WTC11 (cell line): ENCODE measurements around the gene AXL. TPM values are rescaled to one million over a fixed set of nuclear protein-coding genes. Genes with fewer than 3 reads are reported as not detected.

Experiments used
- ATAC-seq: fragments of 200-7000 bp; cut with Tn5 transposase; 2 replicates; pipeline ENCODE4 v1.10.0; 2021; ENCODE audit warnings: mild to moderate bottlenecking, moderate library complexity
- CTCF ChIA-PET: fragments of 300-600 bp; sonication (Branson Sonifier 250); formaldehyde crosslinking; loops from one replicate; lab custom pipeline; 2021; ENCODE audit warnings: antibody characterized with exemption; lab: Charles Lee
- POLR2A ChIA-PET: fragments of 350-600 bp; sonication (Branson Sonifier 250); formaldehyde crosslinking; loops from one replicate; lab custom pipeline; 2021; ENCODE audit warnings: antibody characterized with exemption; lab: Charles Lee
- DNase-seq: peaks from one replicate; pipeline ENCODE4 v3.0.0; 2021; ENCODE audit warnings: low spot score
- H3K27ac Mint-ChIP-seq: 2 replicates; pipeline ENCODE4 v1.8.0; 2021; ENCODE audit warnings: mixed read lengths
- H3K27me3 Mint-ChIP-seq: 2 replicates; pipeline ENCODE4 v1.8.0; 2021; ENCODE audit warnings: low read depth, mild to moderate bottlenecking, moderate library complexity, mixed read lengths
- H3K36me3 Mint-ChIP-seq: 2 replicates; pipeline ENCODE4 v1.8.0; 2021; ENCODE audit warnings: mixed read lengths
- H3K4me1 Mint-ChIP-seq: 2 replicates; pipeline ENCODE4 v1.8.0; 2022; ENCODE audit warnings: mixed read lengths
- H3K4me3 Mint-ChIP-seq: 2 replicates; pipeline ENCODE4 v1.8.0; 2021; ENCODE audit warnings: mild to moderate bottlenecking, moderate library complexity, mixed read lengths
- H3K9me3 Mint-ChIP-seq: 2 replicates; pipeline ENCODE4 v1.8.0; 2021; ENCODE audit warnings: mixed read lengths
- CREM ChIP-seq: sonication (generic); formaldehyde crosslinking; IDR thresholded peaks from 2 replicates; pipeline ENCODE4 v1.8.1; 2022; ENCODE audit warnings: mild to moderate bottlenecking, missing genetic modification reagents, moderate library complexity
- ESRRA ChIP-seq: sonication (generic); formaldehyde crosslinking; IDR thresholded peaks from 2 replicates; pipeline ENCODE4 v1.8.1; 2022; ENCODE audit warnings: mild to moderate bottlenecking, missing genetic modification reagents, borderline replicate concordance
- GRHL2 ChIP-seq: fragments of 250-450 bp; sonication (Bioruptor Pico); IDR thresholded peaks from 2 replicates; pipeline ENCODE4 v1.8.0; 2022; ENCODE audit warnings: mild to moderate bottlenecking, moderate library complexity; ENCODE audit not compliant: insufficient replicate concordance, severe bottlenecking
- HMGXB4 ChIP-seq: sonication (generic); formaldehyde crosslinking; IDR thresholded peaks from 2 replicates; pipeline ENCODE4 v1.8.1; 2023; ENCODE audit warnings: mild to moderate bottlenecking, moderate library complexity, missing genetic modification reagents
- NFE2L1 ChIP-seq: sonication (generic); formaldehyde crosslinking; IDR thresholded peaks from 2 replicates; pipeline ENCODE4 v1.8.1; 2023; ENCODE audit warnings: missing genetic modification reagents
- NR1H2 ChIP-seq: sonication (generic); formaldehyde crosslinking; IDR thresholded peaks from 2 replicates; pipeline ENCODE4 v1.9.0; 2021; ENCODE audit warnings: mild to moderate bottlenecking, moderate library complexity, missing genetic modification reagents
- PRRX2 ChIP-seq: fragments of 250-450 bp; sonication (Bioruptor Pico); IDR thresholded peaks from 2 replicates; pipeline ENCODE4 v1.8.0; 2021; ENCODE audit warnings: mild to moderate bottlenecking
- SMAD3 ChIP-seq: sonication (generic); formaldehyde crosslinking; IDR thresholded peaks from 2 replicates; pipeline ENCODE4 v1.8.0; 2022; ENCODE audit warnings: missing genetic modification reagents, mild to moderate bottlenecking, borderline replicate concordance
- TEAD4 ChIP-seq: sonication (generic); formaldehyde crosslinking; IDR thresholded peaks from 2 replicates; pipeline ENCODE4 v1.8.0; 2022; ENCODE audit warnings: mild to moderate bottlenecking, missing genetic modification reagents
- TP53 ChIP-seq: sonication (generic); formaldehyde crosslinking; IDR thresholded peaks from 2 replicates; pipeline ENCODE4 v1.8.1; 2023; ENCODE audit warnings: mild to moderate bottlenecking, missing genetic modification reagents
- ZNF121 ChIP-seq: sonication (generic); formaldehyde crosslinking; IDR thresholded peaks from 2 replicates; pipeline ENCODE4 v1.8.0; 2023; ENCODE audit warnings: missing genetic modification reagents
- ZNF232 ChIP-seq: sonication (generic); formaldehyde crosslinking; IDR thresholded peaks from 2 replicates; pipeline ENCODE4 v1.8.0; 2022; ENCODE audit warnings: mild to moderate bottlenecking, missing genetic modification reagents
- ZNF317 ChIP-seq: sonication (generic); formaldehyde crosslinking; IDR thresholded peaks from 2 replicates; pipeline ENCODE4 v1.8.1; 2023; ENCODE audit warnings: low read depth, mild to moderate bottlenecking, moderate library complexity, missing genetic modification reagents, borderline replicate concordance
- ZNF396 ChIP-seq: fragments of 250-450 bp; sonication (Bioruptor Pico); IDR thresholded peaks from 2 replicates; pipeline ENCODE4 v1.8.0; 2021; ENCODE audit warnings: mild to moderate bottlenecking, moderate library complexity, borderline replicate concordance
- ZNF423 ChIP-seq: fragments of 250-450 bp; sonication (Bioruptor Pico); IDR thresholded peaks from 2 replicates; pipeline ENCODE4 v2.1.2; 2022; ENCODE audit warnings: mild to moderate bottlenecking, moderate library complexity
- ZNF425 ChIP-seq: fragments of 250-450 bp; sonication (Bioruptor Pico); conservative IDR thresholded peaks from 2 replicates; pipeline ENCODE4 v1.9.0; 2021; ENCODE audit warnings: mild to moderate bottlenecking
- ZNF512 ChIP-seq: sonication (generic); formaldehyde crosslinking; IDR thresholded peaks from 2 replicates; pipeline ENCODE4 v1.8.1; 2022; ENCODE audit warnings: missing genetic modification reagents, borderline replicate concordance
- total RNA-seq: library from RNA; stranded (reverse); gene quantifications from 3 replicates; pipeline ENCODE4 v1.2.3, GENCODE V29; 2021
- TF ChIP-seq, protein P1 (sequence below): sonication (generic); formaldehyde crosslinking; IDR thresholded peaks from 2 replicates; pipeline ENCODE4 v1.8.0; 2023; ENCODE audit warnings: mild to moderate bottlenecking, missing genetic modification reagents
- TF ChIP-seq, protein P2 (sequence below): sonication (generic); formaldehyde crosslinking; IDR thresholded peaks from 2 replicates; pipeline ENCODE4 v1.8.1; 2023; ENCODE audit warnings: mild to moderate bottlenecking, missing genetic modification reagents, borderline replicate concordance
- TF ChIP-seq, protein P3 (sequence below): sonication (generic); formaldehyde crosslinking; IDR thresholded peaks from 2 replicates; pipeline ENCODE4 v1.8.1; 2022; ENCODE audit warnings: mild to moderate bottlenecking, missing genetic modification reagents, moderate library complexity, borderline replicate concordance

AXL gene
- total RNA-seq, 1 experiment from 2014 or later, result 25.0 TPM

DNA sequence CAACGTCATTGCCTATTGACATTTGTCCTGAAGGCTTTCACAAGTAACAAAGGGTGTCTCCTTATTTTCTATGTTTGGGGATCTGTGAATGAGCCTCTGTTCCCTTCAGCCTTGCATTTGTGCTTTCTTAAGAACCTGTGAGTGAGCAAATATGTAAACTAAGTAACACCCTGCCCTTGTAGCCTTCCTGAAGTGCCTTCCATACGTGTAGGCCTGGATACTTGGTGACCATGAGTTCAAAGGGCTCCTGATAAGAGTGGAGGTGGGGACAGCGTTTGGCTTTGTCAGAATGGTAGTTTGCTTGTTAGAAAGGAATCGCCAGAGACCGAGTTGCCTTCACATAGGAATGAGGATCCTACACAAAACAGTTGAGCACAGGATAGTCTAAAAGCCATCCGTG, 76.5 kb downstream of the AXL start (continued):
- no peak for TF ChIP-seq ZNF425
- no peak for TF ChIP-seq ZNF423 (CRISPR knock-in tag)
- no peak for TF ChIP-seq NR1H2 (CRISPR knock-in tag)
- TF ChIP-seq TP53 (CRISPR knock-in tag), result no peak
- no peak for TF ChIP-seq ESRRA
- no peak for TF ChIP-seq HMGXB4
- TF ChIP-seq, all 79 proteins: peak for 0

DNA sequence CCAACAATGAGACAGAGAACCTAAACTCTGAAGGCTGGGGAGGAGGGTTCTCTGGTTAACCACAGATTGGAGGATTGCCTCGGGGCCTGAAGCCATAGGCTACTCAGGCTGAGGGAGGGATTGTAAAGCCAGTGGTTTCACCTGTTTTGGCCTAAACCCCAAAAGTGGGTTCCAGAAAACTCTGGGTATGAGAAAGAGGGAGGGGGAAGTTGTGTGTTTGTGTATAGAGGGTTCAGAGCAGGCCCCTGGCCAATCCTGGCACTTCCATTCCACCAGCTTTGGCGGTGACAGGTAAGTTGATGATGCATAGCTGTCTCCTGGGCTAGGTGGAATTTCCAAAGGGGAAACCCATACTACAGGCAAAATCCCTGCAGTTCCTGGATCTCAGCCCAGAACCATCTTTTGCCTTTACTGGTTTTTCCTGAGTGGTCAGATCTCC, 77.4 kb downstream of the AXL start:
- ATAC-seq (no peak), DNase-seq (no peak)
- H3K27me3 Mint-ChIP-seq, result no peaks in the 10 kb centered on the region
- CTCF ChIA-PET, result no interaction called here
- no peak overlapping the region for H3K27ac Mint-ChIP-seq
- H3K9me3 Mint-ChIP-seq, result no peaks in the 10 kb centered on the region
- POLR2A ChIA-PET, result no interaction called here
- no peaks in the 10 kb centered on the region for H3K4me1 Mint-ChIP-seq
- H3K36me3 Mint-ChIP-seq, result peaks cover 96% of the 10 kb centered on the region
- no peak overlapping the region for H3K4me3 Mint-ChIP-seq
- TF ChIP-seq CREM (CRISPR knock-in tag) (no peak), GRHL2 (CRISPR knock-in tag) (no peak), ZNF512 (CRISPR knock-in tag) (no peak), TEAD4 (CRISPR knock-in tag) (no peak), ESRRA (no peak), PRRX2 (CRISPR knock-in tag) (no peak), ZNF317 (no peak), ZNF121 (CRISPR knock-in tag) (no peak), ZNF425 (no peak), ZNF396 (no peak), ZNF232 (CRISPR knock-in tag) (no peak), SMAD3 (CRISPR knock-in tag) (no peak), NFE2L1 (CRISPR knock-in tag) (no peak)
- TF ChIP-seq, protein P1, sequence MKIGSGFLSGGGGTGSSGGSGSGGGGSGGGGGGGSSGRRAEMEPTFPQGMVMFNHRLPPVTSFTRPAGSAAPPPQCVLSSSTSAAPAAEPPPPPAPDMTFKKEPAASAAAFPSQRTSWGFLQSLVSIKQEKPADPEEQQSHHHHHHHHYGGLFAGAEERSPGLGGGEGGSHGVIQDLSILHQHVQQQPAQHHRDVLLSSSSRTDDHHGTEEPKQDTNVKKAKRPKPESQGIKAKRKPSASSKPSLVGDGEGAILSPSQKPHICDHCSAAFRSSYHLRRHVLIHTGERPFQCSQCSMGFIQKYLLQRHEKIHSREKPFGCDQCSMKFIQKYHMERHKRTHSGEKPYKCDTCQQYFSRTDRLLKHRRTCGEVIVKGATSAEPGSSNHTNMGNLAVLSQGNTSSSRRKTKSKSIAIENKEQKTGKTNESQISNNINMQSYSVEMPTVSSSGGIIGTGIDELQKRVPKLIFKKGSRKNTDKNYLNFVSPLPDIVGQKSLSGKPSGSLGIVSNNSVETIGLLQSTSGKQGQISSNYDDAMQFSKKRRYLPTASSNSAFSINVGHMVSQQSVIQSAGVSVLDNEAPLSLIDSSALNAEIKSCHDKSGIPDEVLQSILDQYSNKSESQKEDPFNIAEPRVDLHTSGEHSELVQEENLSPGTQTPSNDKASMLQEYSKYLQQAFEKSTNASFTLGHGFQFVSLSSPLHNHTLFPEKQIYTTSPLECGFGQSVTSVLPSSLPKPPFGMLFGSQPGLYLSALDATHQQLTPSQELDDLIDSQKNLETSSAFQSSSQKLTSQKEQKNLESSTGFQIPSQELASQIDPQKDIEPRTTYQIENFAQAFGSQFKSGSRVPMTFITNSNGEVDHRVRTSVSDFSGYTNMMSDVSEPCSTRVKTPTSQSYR (CRISPR knock-in tag), result no peak
- TF ChIP-seq, protein P2, sequence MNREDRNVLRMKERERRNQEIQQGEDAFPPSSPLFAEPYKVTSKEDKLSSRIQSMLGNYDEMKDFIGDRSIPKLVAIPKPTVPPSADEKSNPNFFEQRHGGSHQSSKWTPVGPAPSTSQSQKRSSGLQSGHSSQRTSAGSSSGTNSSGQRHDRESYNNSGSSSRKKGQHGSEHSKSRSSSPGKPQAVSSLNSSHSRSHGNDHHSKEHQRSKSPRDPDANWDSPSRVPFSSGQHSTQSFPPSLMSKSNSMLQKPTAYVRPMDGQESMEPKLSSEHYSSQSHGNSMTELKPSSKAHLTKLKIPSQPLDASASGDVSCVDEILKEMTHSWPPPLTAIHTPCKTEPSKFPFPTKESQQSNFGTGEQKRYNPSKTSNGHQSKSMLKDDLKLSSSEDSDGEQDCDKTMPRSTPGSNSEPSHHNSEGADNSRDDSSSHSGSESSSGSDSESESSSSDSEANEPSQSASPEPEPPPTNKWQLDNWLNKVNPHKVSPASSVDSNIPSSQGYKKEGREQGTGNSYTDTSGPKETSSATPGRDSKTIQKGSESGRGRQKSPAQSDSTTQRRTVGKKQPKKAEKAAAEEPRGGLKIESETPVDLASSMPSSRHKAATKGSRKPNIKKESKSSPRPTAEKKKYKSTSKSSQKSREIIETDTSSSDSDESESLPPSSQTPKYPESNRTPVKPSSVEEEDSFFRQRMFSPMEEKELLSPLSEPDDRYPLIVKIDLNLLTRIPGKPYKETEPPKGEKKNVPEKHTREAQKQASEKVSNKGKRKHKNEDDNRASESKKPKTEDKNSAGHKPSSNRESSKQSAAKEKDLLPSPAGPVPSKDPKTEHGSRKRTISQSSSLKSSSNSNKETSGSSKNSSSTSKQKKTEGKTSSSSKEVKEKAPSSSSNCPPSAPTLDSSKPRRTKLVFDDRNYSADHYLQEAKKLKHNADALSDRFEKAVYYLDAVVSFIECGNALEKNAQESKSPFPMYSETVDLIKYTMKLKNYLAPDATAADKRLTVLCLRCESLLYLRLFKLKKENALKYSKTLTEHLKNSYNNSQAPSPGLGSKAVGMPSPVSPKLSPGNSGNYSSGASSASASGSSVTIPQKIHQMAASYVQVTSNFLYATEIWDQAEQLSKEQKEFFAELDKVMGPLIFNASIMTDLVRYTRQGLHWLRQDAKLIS (CRISPR knock-in tag), result no peak
- TF ChIP-seq, protein P3, sequence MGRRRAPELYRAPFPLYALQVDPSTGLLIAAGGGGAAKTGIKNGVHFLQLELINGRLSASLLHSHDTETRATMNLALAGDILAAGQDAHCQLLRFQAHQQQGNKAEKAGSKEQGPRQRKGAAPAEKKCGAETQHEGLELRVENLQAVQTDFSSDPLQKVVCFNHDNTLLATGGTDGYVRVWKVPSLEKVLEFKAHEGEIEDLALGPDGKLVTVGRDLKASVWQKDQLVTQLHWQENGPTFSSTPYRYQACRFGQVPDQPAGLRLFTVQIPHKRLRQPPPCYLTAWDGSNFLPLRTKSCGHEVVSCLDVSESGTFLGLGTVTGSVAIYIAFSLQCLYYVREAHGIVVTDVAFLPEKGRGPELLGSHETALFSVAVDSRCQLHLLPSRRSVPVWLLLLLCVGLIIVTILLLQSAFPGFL (CRISPR knock-in tag), result no peak
